Activated T-helper 1 cell treated with anti-CD3 and anti-CD28 coated beads, Interleukin-12 subunit alpha, Interleukin-12 subunit beta, Interleukin-2, Interleukin-4 antibody, amounts not matched to agents 30 ng/mL and 10 ng/mL and 1 ng/mL, durations not matched to agents 14 hours and 24 hours and 36 hours (primary cell): Measurements from ENCODE around the gene SCARF2. TPM values are rescaled to one million over a fixed set of nuclear protein-coding genes. Genes with fewer than 3 reads are reported as not detected.

Source experiments
- DNase-seq: peaks from one replicate; pipeline ENCODE4 v3.0.0; 2021; ENCODE audit warnings: low spot score
- H3K27ac Mint-ChIP-seq: one replicate; pipeline ENCODE4 v1.8.0; 2021; ENCODE audit warnings: mild to moderate bottlenecking, mixed read lengths
- H3K27me3 Mint-ChIP-seq: one replicate; pipeline ENCODE4 v1.8.0; 2022; ENCODE audit warnings: mild to moderate bottlenecking, moderate library complexity, mixed read lengths; ENCODE audit not compliant: insufficient read depth
- H3K36me3 Mint-ChIP-seq: one replicate; pipeline ENCODE4 v1.8.0; 2021; ENCODE audit warnings: low read depth, mixed read lengths
- H3K4me1 Mint-ChIP-seq: one replicate; pipeline ENCODE4 v1.8.0; 2021; ENCODE audit warnings: low read depth, mixed read lengths
- H3K4me3 Mint-ChIP-seq: one replicate; pipeline ENCODE4 v1.8.0; 2021; ENCODE audit warnings: mild to moderate bottlenecking, moderate library complexity, mixed read lengths
- H3K9me3 Mint-ChIP-seq: one replicate; pipeline ENCODE4 v1.8.0; 2021; ENCODE audit warnings: mixed read lengths
- intact Hi-C: fragments of 100-400 bp; cut with micrococcal nuclease; formaldehyde crosslinking; loops from one replicate; pipeline ENCODE4 v1.15.1; 2024
- total RNA-seq: library from RNA; stranded (reverse); gene quantifications from 2 replicates; pipeline ENCODE4 v1.2.3, GENCODE V29; 2022

The SCARF2 gene
- total RNA-seq, 1 donor from 2014 or later: 0.41 TPM

- Mint-ChIP-seq H3K27ac (no peak overlapping the region), H3K27me3 (peaks cover 58% of the 10 kb centered on the region)
- intact Hi-C loops: loop anchor here (10.0 kb wide), 1 partner anchor 460 kb away; no protein-coding TSS in a partner anchor
Observed at GRCh38 chr22:20434264-20434751, 3.3 kb downstream of the SCARF2 start.

GRCh38 chr22:20433686-20434241 is 3.9 kb downstream of the SCARF2 start:
- no peak overlapping the region for H3K27ac Mint-ChIP-seq
- peaks cover 4% of the 10 kb centered on the region for H3K36me3 Mint-ChIP-seq
- no peak for DNase-seq
- intact Hi-C loops: loop anchor here (10.0 kb wide), 1 partner anchor 459 kb away; no protein-coding TSS in a partner anchor
- H3K4me3 Mint-ChIP-seq: no peak overlapping the region
- peaks cover 10% of the 10 kb centered on the region for H3K4me1 Mint-ChIP-seq
- peaks cover 56% of the 10 kb centered on the region for H3K27me3 Mint-ChIP-seq
- no peaks in the 10 kb centered on the region for H3K9me3 Mint-ChIP-seq

More at GRCh38 chr22:20434264-20434751, 3.3 kb downstream of the SCARF2 start:
- no peak for DNase-seq
- H3K36me3 Mint-ChIP-seq: peaks cover 4% of the 10 kb centered on the region
- no peaks in the 10 kb centered on the region for H3K9me3 Mint-ChIP-seq
- H3K4me1 Mint-ChIP-seq: peaks cover 5% of the 10 kb centered on the region
- H3K4me3 Mint-ChIP-seq: no peak overlapping the region

- Mint-ChIP-seq H3K4me1 (peaks cover 11% of the 10 kb centered on the region), H3K9me3 (no peaks in the 10 kb centered on the region), H3K27ac (no peak overlapping the region), H3K36me3 (peaks cover 4% of the 10 kb centered on the region), H3K4me3 (no peak overlapping the region), H3K27me3 (peaks cover 54% of the 10 kb centered on the region)
- intact Hi-C loops: loop anchor here (10.0 kb wide), 1 partner anchor 458 kb away; no protein-coding TSS in a partner anchor
- no peak for DNase-seq
Observed at GRCh38 chr22:20433191-20433590, 4.4 kb downstream of the SCARF2 start.

- Mint-ChIP-seq H3K4me3 (peak overlapping the region; percentile 42), H3K27ac (no peak overlapping the region), H3K36me3 (peaks cover 4% of the 10 kb centered on the region), H3K9me3 (no peaks in the 10 kb centered on the region), H3K27me3 (peaks cover 57% of the 10 kb centered on the region), H3K4me1 (peaks cover 11% of the 10 kb centered on the region)
- no peak for DNase-seq
- intact Hi-C loops: loop anchor here (10.0 kb wide), 1 partner anchor 457 kb away; no protein-coding TSS in a partner anchor
Observed at GRCh38 chr22:20432244-20432686, 5.4 kb downstream of the SCARF2 start.

DNA sequence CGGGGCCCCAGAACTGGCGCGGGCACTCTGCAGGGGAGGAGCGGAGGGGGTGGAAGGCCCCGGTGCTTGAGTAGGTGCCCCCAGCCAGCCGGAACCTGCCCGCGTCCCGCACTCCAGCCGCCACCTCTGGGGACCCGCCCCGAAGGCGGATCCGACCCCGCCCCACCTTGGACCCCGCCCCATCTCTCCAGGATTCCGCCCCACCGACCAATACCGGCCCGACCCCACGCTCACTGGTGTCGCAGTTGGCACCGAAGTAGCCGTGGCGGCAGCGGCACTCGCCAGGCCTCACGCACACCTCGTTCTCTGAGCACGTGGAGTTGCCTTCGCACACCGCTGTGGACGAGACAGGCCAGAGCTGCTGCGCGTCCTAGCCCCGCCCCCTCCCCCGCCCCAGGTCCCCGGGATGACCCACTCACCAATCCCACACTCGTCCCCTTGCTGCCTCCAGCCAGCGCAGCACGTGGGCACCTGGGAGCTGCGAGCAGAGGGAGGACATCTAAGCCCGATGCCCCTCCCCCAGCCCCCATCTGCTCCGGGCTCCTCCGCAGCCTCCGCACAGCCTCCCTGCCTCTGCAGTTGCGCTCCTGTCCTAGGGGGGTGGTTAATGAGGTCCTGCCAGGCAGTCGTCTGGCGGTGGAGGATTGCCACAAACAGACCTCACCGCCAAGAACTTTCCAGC is 6.0 kb downstream of the SCARF2 start:
- Mint-ChIP-seq H3K4me1 (peaks cover 6% of the 10 kb centered on the region), H3K27me3 (peaks cover 57% of the 10 kb centered on the region), H3K4me3 (peak overlapping the region; percentile 42), H3K36me3 (peaks cover 1% of the 10 kb centered on the region), H3K27ac (no peak overlapping the region), H3K9me3 (no peaks in the 10 kb centered on the region)
- intact Hi-C loops: loop anchor here (10.0 kb wide), 1 partner anchor 457 kb away; no protein-coding TSS in a partner anchor
- no peak for DNase-seq

GRCh38 chr22:20430720-20431510 is 6.7 kb downstream of the SCARF2 start:
- Mint-ChIP-seq H3K36me3 (peaks cover 1% of the 10 kb centered on the region), H3K4me1 (peaks cover 6% of the 10 kb centered on the region), H3K9me3 (no peaks in the 10 kb centered on the region), H3K27me3 (peaks cover 60% of the 10 kb centered on the region), H3K27ac (no peak overlapping the region), H3K4me3 (peak overlapping the region; percentile 42)
- intact Hi-C loops: loop anchor here (10.0 kb wide), 1 partner anchor 456 kb away; no protein-coding TSS in a partner anchor
- peak; percentile 29 for DNase-seq

- H3K27ac Mint-ChIP-seq: no peak overlapping the region
- H3K36me3 Mint-ChIP-seq: peaks cover 1% of the 10 kb centered on the region
- H3K4me3 Mint-ChIP-seq: peak overlapping the region; percentile 42
- H3K9me3 Mint-ChIP-seq: no peaks in the 10 kb centered on the region
- peaks cover 53% of the 10 kb centered on the region for H3K27me3 Mint-ChIP-seq
- intact Hi-C loops: loop anchor here (10.0 kb wide), 1 partner anchor 455 kb away; no protein-coding TSS in a partner anchor
- peaks cover 6% of the 10 kb centered on the region for H3K4me1 Mint-ChIP-seq
- DNase-seq: no peak
Observed at GRCh38 chr22:20430101-20430719, 7.4 kb downstream of the SCARF2 start.

- DNase-seq: peak; percentile 77
- H3K27ac Mint-ChIP-seq: no peak overlapping the region
- peak overlapping the region; percentile 67 for H3K4me3 Mint-ChIP-seq
Observed at GRCh38 chr22:20429254-20430100, 8.1 kb downstream of the SCARF2 start.

GRCh38 chr22:20428496-20429253 is 8.9 kb downstream of the SCARF2 start:
- peak overlapping the region; percentile 67 for H3K4me3 Mint-ChIP-seq
- no peaks in the 10 kb centered on the region for H3K9me3 Mint-ChIP-seq
- peaks cover 1% of the 10 kb centered on the region for H3K36me3 Mint-ChIP-seq
- peaks cover 44% of the 10 kb centered on the region for H3K27me3 Mint-ChIP-seq
- H3K4me1 Mint-ChIP-seq: peaks cover 6% of the 10 kb centered on the region
- intact Hi-C loops: loop anchor here (1.0 to 2.0 kb wide), 4 partner anchors 9 to 79 kb away; partner anchors contain the start of genes MED15 and SCARF2
- no peak overlapping the region for H3K27ac Mint-ChIP-seq
- no peak for DNase-seq

More at GRCh38 chr22:20429254-20430100, 8.1 kb downstream of the SCARF2 start:
- intact Hi-C loops: loop anchor here (1.0 to 10.0 kb wide), 5 partner anchors 8 to 455 kb away; partner anchors contain the start of genes MED15 and SCARF2
- peaks cover 6% of the 10 kb centered on the region for H3K4me1 Mint-ChIP-seq
- H3K27me3 Mint-ChIP-seq: peaks cover 46% of the 10 kb centered on the region
- no peaks in the 10 kb centered on the region for H3K9me3 Mint-ChIP-seq
- peaks cover 1% of the 10 kb centered on the region for H3K36me3 Mint-ChIP-seq

- intact Hi-C loops: loop anchor here (2.0 kb wide), 1 partner anchor 69 kb away; no protein-coding TSS in a partner anchor
- H3K36me3 Mint-ChIP-seq: peaks cover 1% of the 10 kb centered on the region
- DNase-seq: no peak
- peaks cover 42% of the 10 kb centered on the region for H3K27me3 Mint-ChIP-seq
- no peaks in the 10 kb centered on the region for H3K9me3 Mint-ChIP-seq
- no peak overlapping the region for H3K27ac Mint-ChIP-seq
- H3K4me1 Mint-ChIP-seq: peaks cover 6% of the 10 kb centered on the region
- no peak overlapping the region for H3K4me3 Mint-ChIP-seq
Observed at GRCh38 chr22:20427945-20428417, 9.6 kb downstream of the SCARF2 start.
